GM19193 (cell line): ENCODE data around the gene SHTN1.

Experiments used
- POLR2A ChIP-seq: IDR thresholded peaks from 4 replicates; pipeline ENCODE4 v1.6.1; 2011; ENCODE audit not compliant: insufficient read depth, insufficient read length; ENCODE audit errors: extremely low read depth

The SHTN1 gene, protein sequence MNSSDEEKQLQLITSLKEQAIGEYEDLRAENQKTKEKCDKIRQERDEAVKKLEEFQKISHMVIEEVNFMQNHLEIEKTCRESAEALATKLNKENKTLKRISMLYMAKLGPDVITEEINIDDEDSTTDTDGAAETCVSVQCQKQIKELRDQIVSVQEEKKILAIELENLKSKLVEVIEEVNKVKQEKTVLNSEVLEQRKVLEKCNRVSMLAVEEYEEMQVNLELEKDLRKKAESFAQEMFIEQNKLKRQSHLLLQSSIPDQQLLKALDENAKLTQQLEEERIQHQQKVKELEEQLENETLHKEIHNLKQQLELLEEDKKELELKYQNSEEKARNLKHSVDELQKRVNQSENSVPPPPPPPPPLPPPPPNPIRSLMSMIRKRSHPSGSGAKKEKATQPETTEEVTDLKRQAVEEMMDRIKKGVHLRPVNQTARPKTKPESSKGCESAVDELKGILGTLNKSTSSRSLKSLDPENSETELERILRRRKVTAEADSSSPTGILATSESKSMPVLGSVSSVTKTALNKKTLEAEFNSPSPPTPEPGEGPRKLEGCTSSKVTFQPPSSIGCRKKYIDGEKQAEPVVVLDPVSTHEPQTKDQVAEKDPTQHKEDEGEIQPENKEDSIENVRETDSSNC

GRCh38 chr10:117005026-117005526, at the start of gene SHTN1:
Gene SHTN1, minus strand, starts transcription at chr10:117005187. Its CDS starts 108 bp downstream, at chr10:117005079.
- TF ChIP-seq POLR2A = no peak

DNA sequence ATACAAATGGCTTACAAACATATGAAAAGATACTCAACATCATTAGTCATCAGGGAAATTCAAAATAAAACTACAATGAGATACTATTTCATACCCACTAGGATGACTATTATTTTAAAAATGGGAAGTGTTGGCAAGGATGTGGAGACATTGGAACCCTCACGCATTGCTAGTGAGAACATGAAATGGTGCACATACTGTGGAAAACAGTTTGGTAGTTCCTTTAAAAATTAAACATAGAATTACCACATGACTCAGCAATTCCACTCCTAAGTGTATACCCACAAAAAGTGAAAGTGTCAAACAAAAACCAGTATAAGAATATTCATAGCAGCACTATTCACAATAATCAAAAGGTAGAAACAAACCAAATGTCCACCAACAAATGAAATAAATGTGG, 48.5 kb upstream of the SHTN1 start:
- TF ChIP-seq POLR2A = no peak

GRCh38 chr10:117047947-117048346, 43.0 kb upstream of the SHTN1 start:
- no peak for TF ChIP-seq POLR2A

DNA sequence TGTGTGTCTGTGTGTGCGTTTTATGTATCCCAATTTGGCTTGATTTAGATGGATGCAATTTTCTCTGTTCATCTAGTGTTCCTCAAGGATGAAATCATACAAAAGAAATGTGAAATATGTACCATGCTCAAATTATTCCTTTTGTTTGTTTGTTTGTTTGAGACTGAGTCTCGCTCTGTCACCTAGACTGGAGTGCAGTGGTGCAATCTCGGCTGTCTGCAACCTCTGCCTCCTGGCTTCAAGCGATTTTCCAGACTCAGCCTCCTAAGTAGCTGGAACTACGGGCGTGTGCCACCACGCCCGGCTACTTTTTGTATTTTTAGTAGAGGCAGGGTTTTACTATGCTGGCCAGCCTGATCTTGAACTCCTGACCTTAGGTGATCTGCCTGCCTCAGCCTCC, 11.3 kb upstream of the SHTN1 start:
- no peak for TF ChIP-seq POLR2A

GRCh38 chr10:117014835-117015234, 9.8 kb upstream of the SHTN1 start:
- no peak for TF ChIP-seq POLR2A

- TF ChIP-seq POLR2A = no peak
Observed at GRCh38 chr10:117007080-117007479, 2.1 kb upstream of the SHTN1 start.

DNA sequence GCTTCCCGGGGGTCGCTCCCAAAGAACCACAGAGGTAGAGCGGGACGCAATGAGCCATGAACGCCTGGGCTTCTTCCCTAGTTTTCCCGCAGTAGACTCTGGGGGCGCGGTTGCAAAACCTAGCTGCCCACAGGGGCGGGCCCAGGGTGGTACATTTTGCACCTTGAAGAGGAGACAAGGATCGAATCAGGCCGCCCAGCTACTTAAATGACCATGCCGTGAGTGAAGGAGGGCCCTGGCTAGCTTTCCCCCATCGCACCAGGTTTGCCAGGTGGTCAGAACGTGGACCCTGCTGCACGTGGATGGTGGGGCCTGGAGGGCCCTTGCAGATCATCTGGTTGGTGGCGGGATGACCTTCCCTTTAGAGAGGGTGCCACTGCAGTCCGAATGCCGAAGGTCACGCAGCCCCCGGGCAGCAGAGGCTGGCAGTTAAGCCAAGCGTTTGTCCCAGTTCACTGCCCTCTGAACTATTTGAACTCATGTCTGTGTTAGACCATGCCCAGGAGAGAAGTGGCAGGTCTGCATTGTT, 604 bp upstream of the SHTN1 start:
- no peak for TF ChIP-seq POLR2A

DNA sequence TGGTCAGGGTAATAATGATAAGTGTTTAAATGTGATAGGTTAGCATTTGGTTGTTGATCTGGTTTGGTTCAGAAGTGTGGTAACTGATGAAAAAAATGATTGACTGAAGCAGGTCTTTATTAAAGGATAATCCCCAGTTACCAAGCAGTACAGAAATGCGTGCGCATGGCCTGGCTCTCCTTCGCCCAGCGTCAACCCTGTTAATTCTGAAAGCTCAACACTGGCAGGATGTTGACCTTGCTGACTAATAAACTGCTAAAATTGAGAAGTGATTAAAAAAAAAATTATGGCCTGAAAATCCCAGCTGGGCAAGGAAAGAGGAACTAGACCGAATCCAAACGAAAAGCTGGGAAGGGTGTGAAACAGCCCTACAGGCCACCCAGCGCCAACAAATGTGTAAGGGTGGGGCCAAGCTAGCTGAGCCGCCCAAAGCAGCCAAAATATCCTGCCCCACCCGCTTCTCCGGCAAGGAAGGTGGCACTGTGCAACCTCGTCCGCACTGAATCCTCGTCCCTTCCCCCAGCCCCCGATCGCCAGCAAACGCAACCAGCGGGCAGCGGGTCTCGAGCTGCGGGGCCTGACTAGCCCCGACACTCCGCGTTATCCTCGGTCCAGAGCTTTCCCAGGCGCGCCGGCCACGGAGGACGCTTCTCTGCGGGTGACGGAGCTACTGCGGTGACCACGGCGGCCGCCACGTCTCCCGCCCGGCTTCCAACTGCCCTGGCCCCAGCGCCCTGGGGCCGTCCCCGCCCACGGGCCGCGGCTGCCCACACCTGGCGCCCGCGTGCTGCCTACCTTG, 561 bp downstream of the SHTN1 start:
- no peak for TF ChIP-seq POLR2A

GRCh38 chr10:117003336-117003735, 1.7 kb downstream of the SHTN1 start:
- no peak for TF ChIP-seq POLR2A

- no peak for TF ChIP-seq POLR2A
Observed at GRCh38 chr10:117002206-117002605, 2.8 kb downstream of the SHTN1 start.

GRCh38 chr10:117001144-117001543, 3.8 kb downstream of the SHTN1 start:
- no peak for TF ChIP-seq POLR2A

GRCh38 chr10:117000580-117000979, 4.4 kb downstream of the SHTN1 start:
- TF ChIP-seq POLR2A = no peak

DNA sequence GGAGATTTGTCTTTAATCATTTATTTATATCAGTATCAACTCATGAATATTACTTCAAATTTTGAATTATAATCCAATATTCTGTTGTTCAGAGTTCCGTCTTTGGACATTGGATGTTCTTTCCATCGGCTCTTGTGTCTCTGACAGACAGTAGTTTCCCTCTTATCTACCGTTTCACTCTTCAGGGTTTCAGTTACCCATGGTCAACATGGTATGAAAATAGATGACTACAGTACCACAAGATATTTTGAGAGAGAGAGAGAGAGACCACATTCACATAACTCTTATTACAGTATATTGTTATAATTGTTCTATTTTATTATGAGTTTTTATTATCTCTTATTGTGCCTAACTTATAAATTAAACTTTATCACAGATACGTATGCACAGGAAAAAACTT, 6.8 kb downstream of the SHTN1 start:
- no peak for TF ChIP-seq POLR2A

- no peak for TF ChIP-seq POLR2A
Observed at GRCh38 chr10:116997015-116997414, 8.0 kb downstream of the SHTN1 start.

DNA sequence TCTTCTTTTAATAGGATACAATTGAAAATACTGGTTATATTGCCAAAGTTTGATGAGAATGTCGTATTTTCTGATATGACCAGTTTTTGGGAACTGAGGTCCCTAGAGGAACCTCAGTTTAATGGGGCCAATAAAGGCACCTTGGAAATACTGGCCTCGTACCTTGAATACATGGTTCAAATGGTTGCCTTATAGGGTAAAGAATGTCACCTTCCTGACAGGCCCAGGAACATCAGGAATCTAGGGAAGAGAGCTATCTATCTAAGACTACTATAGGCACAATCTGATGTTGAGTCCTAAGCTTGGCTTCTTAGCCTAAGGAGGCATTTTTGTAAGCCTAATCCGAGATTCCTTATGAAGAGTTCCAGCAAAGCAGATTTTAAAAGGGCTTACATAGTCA, 9.3 kb downstream of the SHTN1 start:
- TF ChIP-seq POLR2A = no peak

- no peak for TF ChIP-seq POLR2A
Observed at GRCh38 chr10:116994113-116994890, 10.7 kb downstream of the SHTN1 start.
